ENCODE measurements around the gene POLR2H. TPM values are rescaled to one million over a fixed set of nuclear protein-coding genes. Genes with fewer than 3 reads are reported as not detected.

The POLR2H gene
- total and polyA plus RNA-seq, 4 donors: 46.4 to 139 (median 82.4) TPM

GRCh38 chr3:184343200-184343876 is 18.2 kb upstream of the POLR2H start:
- no peak for DNase-seq
- Histone ChIP-seq H3K27me3 (ENCODE audit: control insufficient read depth in 3 of 3, insufficient read depth in 3 of 3, low read length in 2 of 3) (no peaks in the 10 kb centered on the region), H3K36me3 (ENCODE audit: control insufficient read depth in 4 of 4, insufficient read depth in 4 of 4, low read length in 4 of 4) (peaks cover 6 to 23% (median 14%) of the 10 kb centered on the region in 4 donors), H3K4me3 (no peak overlapping the region), H3K27ac (ENCODE audit: low read depth in 1 of 2, low read length in 1 of 2) (no peak overlapping the region), H3K9me3 (ENCODE audit: control insufficient read depth in 4 of 4, insufficient read depth in 3 of 4, low read length in 3 of 4) (no peaks in the 10 kb centered on the region), H3K4me1 (ENCODE audit: control insufficient read depth in 5 of 5, insufficient read depth in 5 of 5, low read length in 5 of 5) (peaks cover under 1 to 36% (median 9%) of the 10 kb centered on the region in 5 donors), H3K9ac (ENCODE audit: insufficient read depth in 1 of 2, low read length in 2 of 2) (no peak overlapping the region)
- WGBS, 2 donors: 84 to 89% methylated on average over 5 of the region's 5 CpGs
- no peak for TF ChIP-seq CTCF (IDR thresholded peaks at IDR 0.05; ENCODE audit: control extremely low read depth, extremely low read depth)
- ATAC-seq (ENCODE audit: insufficient read depth, low FRiP score): no peak

GRCh38 chr3:184344579-184345316 is 16.8 kb upstream of the POLR2H start:
- WGBS, 2 donors: 90% methylated on average over 23 to 24 of the region's 24 CpGs
- ATAC-seq (ENCODE audit: insufficient read depth, low FRiP score) (no peak), DNase-seq (no peak)
- peaks cover 6 to 23% (median 14%) of the 10 kb centered on the region in 4 donors for H3K36me3 ChIP-seq (ENCODE audit: control insufficient read depth in 4 of 4, insufficient read depth in 4 of 4, low read length in 4 of 4)
- no peaks in the 10 kb centered on the region for H3K27me3 ChIP-seq (ENCODE audit: control insufficient read depth in 3 of 3, insufficient read depth in 3 of 3, low read length in 2 of 3)
- no peak overlapping the region for H3K4me3 ChIP-seq
- TF ChIP-seq CTCF (IDR thresholded peaks at IDR 0.05; ENCODE audit: control extremely low read depth, extremely low read depth): no peak
- H3K27ac ChIP-seq (ENCODE audit: low read depth in 1 of 2, low read length in 1 of 2): no peak overlapping the region
- peaks cover 0 to 32% (median 7%) of the 10 kb centered on the region in 5 donors for H3K4me1 ChIP-seq (ENCODE audit: control insufficient read depth in 5 of 5, insufficient read depth in 5 of 5, low read length in 5 of 5)
- no peaks in the 10 kb centered on the region for H3K9me3 ChIP-seq (ENCODE audit: control insufficient read depth in 4 of 4, insufficient read depth in 3 of 4, low read length in 3 of 4)
- H3K9ac ChIP-seq (ENCODE audit: insufficient read depth in 1 of 2, low read length in 2 of 2): no peak overlapping the region

GRCh38 chr3:184345317-184346144 is 16.0 kb upstream of the POLR2H start:
- no peak for TF ChIP-seq CTCF (IDR thresholded peaks at IDR 0.05; ENCODE audit: control extremely low read depth, extremely low read depth)
- DNase-seq: peak; percentile 61 to 72 (median 62)
- peak; percentile 77 for ATAC-seq (ENCODE audit: insufficient read depth, low FRiP score)
- H3K9ac ChIP-seq (ENCODE audit: insufficient read depth in 1 of 2, low read length in 2 of 2): peak overlapping the region in 1 of 2 donors; percentile 9
- H3K27me3 ChIP-seq (ENCODE audit: control insufficient read depth in 3 of 3, insufficient read depth in 3 of 3, low read length in 2 of 3): no peaks in the 10 kb centered on the region
- H3K36me3 ChIP-seq (ENCODE audit: control insufficient read depth in 4 of 4, insufficient read depth in 4 of 4, low read length in 4 of 4): peaks cover 6 to 23% (median 15%) of the 10 kb centered on the region in 4 donors
- H3K27ac ChIP-seq (ENCODE audit: low read depth in 1 of 2, low read length in 1 of 2): peak overlapping the region in 1 of 2 donors; percentile 38
- WGBS, 2 donors: 59 to 61% methylated on average over 14 of the region's 14 CpGs
- H3K4me3 ChIP-seq: no peak overlapping the region
- H3K9me3 ChIP-seq (ENCODE audit: control insufficient read depth in 4 of 4, insufficient read depth in 3 of 4, low read length in 3 of 4): no peaks in the 10 kb centered on the region
- H3K4me1 ChIP-seq (ENCODE audit: control insufficient read depth in 5 of 5, insufficient read depth in 5 of 5, low read length in 5 of 5): peaks cover 0 to 32% (median 7%) of the 10 kb centered on the region in 5 donors
